HG03439 (cell line): Measurements from ENCODE around the gene DDX17.
"Not testable (repeated sequence)": the region's sequence is repeated elsewhere in the genome, so short reads cannot be mapped to it uniquely, and the experiment has no call there.

Experiments
- ATAC-seq: cut with Tn5 transposase; IDR thresholded peaks from one replicate; pipeline ENCODE4 v1.9.1; 2021; ENCODE audit warnings: mild to moderate bottlenecking, moderate library complexity; ENCODE audit not compliant: unreplicated experiment

Gene DDX17

GRCh38 chr22:38494498-38494897, 11.6 kb downstream of the DDX17 start:
- ATAC-seq: no peak

GRCh38 chr22:38491707-38492348, 14.3 kb downstream of the DDX17 start:
- no peak for ATAC-seq

- ATAC-seq: no peak
These were observed 15.2 kb downstream of the DDX17 start for GRCh38 chr22:38490915-38491314.

GRCh38 chr22:38490475-38490874, 15.6 kb downstream of the DDX17 start:
- ATAC-seq: no peak

GRCh38 chr22:38489561-38490145, 16.5 kb downstream of the DDX17 start:
- no peak for ATAC-seq

- no peak for ATAC-seq
These were observed 17.0 kb downstream of the DDX17 start for GRCh38 chr22:38489142-38489541.

GRCh38 chr22:38487946-38488345, 18.2 kb downstream of the DDX17 start:
- no peak for ATAC-seq

GRCh38 chr22:38485783-38486182, 20.3 kb downstream of the DDX17 start:
- no peak for ATAC-seq

GRCh38 chr22:38484244-38484643, 21.9 kb downstream of the DDX17 start:
- no peak for ATAC-seq

GRCh38 chr22:38482662-38483308, 23.3 kb downstream of the DDX17 start:
- no peak for ATAC-seq

- ATAC-seq: no peak
These were observed 24.2 kb downstream of the DDX17 start for GRCh38 chr22:38481871-38482332.

- ATAC-seq: no peak
These were observed 24.8 kb downstream of the DDX17 start for GRCh38 chr22:38481162-38481870.

- ATAC-seq: no peak
These were observed 26.8 kb downstream of the DDX17 start for GRCh38 chr22:38479096-38479837.

GRCh38 chr22:38477585-38477984, 28.5 kb downstream of the DDX17 start:
- ATAC-seq: no peak

GRCh38 chr22:38474003-38474607, 32.0 kb downstream of the DDX17 start:
- ATAC-seq: no peak

GRCh38 chr22:38471237-38471636, 34.9 kb downstream of the DDX17 start:
- no peak for ATAC-seq

GRCh38 chr22:38470179-38470578, 35.9 kb downstream of the DDX17 start:
- not testable (repeated sequence) for ATAC-seq

GRCh38 chr22:38469306-38469781, 36.8 kb downstream of the DDX17 start:
- ATAC-seq: no peak

GRCh38 chr22:38468443-38469305, 37.4 kb downstream of the DDX17 start:
- no peak for ATAC-seq
